ENCODE data around the gene CTTNBP2NL. TPM values are rescaled to one million over a fixed set of nuclear protein-coding genes. Genes with fewer than 3 reads are reported as not detected.

The CTTNBP2NL gene, protein sequence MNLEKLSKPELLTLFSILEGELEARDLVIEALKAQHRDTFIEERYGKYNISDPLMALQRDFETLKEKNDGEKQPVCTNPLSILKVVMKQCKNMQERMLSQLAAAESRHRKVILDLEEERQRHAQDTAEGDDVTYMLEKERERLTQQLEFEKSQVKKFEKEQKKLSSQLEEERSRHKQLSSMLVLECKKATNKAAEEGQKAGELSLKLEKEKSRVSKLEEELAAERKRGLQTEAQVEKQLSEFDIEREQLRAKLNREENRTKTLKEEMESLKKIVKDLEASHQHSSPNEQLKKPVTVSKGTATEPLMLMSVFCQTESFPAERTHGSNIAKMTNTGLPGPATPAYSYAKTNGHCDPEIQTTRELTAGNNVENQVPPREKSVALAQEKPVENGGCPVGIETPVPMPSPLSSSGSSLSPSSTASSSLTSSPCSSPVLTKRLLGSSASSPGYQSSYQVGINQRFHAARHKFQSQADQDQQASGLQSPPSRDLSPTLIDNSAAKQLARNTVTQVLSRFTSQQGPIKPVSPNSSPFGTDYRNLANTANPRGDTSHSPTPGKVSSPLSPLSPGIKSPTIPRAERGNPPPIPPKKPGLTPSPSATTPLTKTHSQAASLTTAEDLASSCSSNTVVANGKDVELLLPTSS
- total RNA-seq = 33.2 and 36.8 TPM in 2 replicates

DNA sequence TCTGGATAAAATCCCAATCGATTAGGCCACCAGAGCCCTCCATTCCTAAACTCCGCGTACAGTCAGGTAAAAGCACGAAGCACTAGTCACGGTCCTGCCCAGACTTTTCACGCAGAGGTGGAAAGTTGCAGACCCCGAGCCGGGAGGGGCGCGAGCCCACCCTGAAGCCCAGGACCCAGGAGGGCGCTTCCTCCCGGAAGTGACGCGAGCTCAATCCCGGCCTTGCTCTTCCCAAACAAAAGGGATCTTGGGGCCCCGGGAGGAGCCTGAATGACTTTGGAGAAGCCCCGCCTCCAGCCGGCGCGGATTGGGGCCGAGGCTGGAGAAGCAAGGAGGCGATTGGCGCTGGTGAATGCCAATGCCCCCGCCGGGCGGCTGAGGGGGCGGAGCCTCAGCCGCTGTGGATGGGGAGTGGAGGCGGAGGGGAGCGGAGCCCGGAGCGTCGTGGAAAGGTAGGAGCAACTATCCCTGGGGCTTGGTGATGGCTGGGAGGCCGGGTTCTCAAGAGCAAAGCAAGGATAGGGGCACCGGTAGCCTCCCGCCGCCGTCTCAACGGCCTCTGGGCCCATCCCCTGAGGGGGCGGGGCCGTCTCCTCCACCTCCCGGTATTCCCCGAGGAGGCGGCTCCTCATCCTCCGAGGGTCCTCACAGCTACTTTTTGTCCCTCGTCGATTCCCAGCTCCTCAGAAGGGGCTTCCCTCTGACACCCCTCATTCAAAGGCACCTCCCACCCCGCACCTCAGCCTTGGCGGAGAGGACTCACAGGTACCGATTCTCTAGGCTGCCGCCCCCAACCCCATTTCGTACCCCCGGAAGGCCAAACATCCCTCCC lies at the start of gene CTTNBP2NL:
Gene CTTNBP2NL (plus strand): TSS at position 394 of the 832 bp plus-strand sequence. CDS start 19,952 bp downstream, outside the sequence.

DNA sequence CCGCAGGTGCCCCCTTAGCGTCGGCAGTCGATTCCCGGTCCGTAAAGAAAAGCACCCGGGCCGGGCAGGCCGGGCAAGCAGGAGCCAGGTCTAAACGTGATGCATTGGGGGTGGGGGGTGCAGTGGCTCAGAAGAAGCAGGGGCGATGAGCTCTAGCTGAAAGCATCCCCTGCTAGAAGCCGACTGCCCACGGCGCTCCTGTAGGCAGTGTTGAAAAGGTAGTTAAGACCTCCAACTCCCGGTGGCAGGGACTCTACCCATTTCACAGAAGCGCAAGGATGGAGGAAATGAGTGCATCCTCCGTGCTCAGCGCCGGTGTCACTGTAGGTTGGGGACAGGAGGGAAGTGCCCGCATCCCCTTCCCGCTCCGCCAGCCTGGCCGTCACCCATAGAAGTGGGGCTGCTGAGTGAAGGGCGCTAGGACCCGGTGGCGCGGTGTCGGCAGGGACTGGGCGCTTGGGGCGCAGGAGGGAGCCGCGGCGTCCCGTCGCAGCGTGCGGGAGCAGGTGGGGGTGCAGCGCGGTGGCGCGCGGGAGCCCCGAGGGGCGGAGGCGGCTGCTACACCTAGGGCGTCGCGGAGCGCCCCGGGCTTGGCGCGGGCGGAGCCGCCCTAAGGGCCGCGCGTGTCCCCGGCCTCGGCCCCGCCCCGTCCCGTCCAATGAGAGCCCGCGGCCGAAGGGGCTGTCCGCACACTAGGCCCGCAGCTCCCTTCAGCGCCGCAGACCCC lies 112.4 kb downstream of the CTTNBP2NL start, which contains the start of gene WNT2B:
Gene WNT2B (plus strand): TSS at position 688 of the 727 bp plus-strand sequence. CDS start 298 bp downstream, outside the sequence.

Small RNAs within 50 kb of the gene (small RNA-seq; reads per million reads assigned to genes)
- gene RF01210 = not detected

Other genes starting within 250 kb of the CTTNBP2NL start
- gene WNT2B, start 112.8 kb downstream of the CTTNBP2NL start, total RNA-seq = 5.8 and 9.5 TPM in 2 replicates
- 16.8 and 22.6 TPM in 2 replicates for gene ST7L, start 222.9 kb downstream of the CTTNBP2NL start, total RNA-seq
- 190 and 213 TPM in 2 replicates for gene CAPZA1, start 223.6 kb downstream of the CTTNBP2NL start, total RNA-seq

Data from hair follicle dermal papilla cell (primary cell).